Pancreas (tissue), 10 donors: Measurements from ENCODE around the gene SLC41A3. TPM values are rescaled to one million over a fixed set of nuclear protein-coding genes. Genes with fewer than 3 reads are reported as not detected.
"Not testable (repeated sequence)": the region's sequence is repeated elsewhere in the genome, so short reads cannot be mapped to it uniquely, and the experiment has no call there.

ENCODE experiments used
- ATAC-seq, 4 donors: fragments of 200-7000 bp; cut with Tn5 transposase; one replicate each; pipeline versions ENCODE4 v1.8.0 to v1.9.1; 2020; ENCODE audit warnings: mild to moderate bottlenecking in 4 of 4, moderate library complexity in 4 of 4
- DNase-seq, 6 donors: peaks; one replicate each; pipeline ENCODE4 v3.0.0-alpha.2; 2020
- FAIRE-seq: peaks from 2 replicates; lab custom pipeline; 2012; peaks lifted over from hg19 to GRCh38; lab: Jason Lieb, UNC
- H3K27ac ChIP-seq, 4 donors: fragments of 200-600 bp; sonication (generic); 1 replicate in 3 of 4; 2 replicates in 1 of 4; pipeline versions ENCODE4 v1.5.0 to v1.8.0; 2020
- H3K27me3 ChIP-seq, 4 donors: fragments of 200-600 bp; one replicate each; pipeline ENCODE4 v1.8.0; 2021
- H3K36me3 ChIP-seq, 3 donors: fragments of 200-600 bp; sonication (generic) in 1 of 3; one replicate each; pipeline versions ENCODE4 v1.5.0 to v1.8.0; 2020 to 2021
- H3K4me1 ChIP-seq, 3 donors: fragments of 200-600 bp; one replicate each; pipeline ENCODE4 v1.8.0; 2021
- H3K4me3 ChIP-seq, 4 donors: fragments of 200-600 bp; sonication (generic) in 2 of 4; one replicate each; pipeline versions ENCODE4 v1.5.0 to v1.8.0; 2020 to 2021
- H3K9me3 ChIP-seq, 4 donors: fragments of 200-600 bp; one replicate each; pipeline ENCODE4 v1.8.0; 2021
- WGBS, 2 donors: extraction: QIAGEN DNeasy Blood & Tissue Kit; methylation state at CpG; one replicate each; pipeline ENCODE4 v1.1.7; 2013; 5-methylcytosine and 5-hydroxymethylcytosine counted together
- intact Hi-C, 3 donors: fragments of 100-400 bp; cut with DNase I; formaldehyde crosslinking; loops; one replicate each; pipeline versions ENCODE4 v1.11.1 to v1.14.2; 2022
- polyA plus RNA-seq, 2 donors: library from polyadenylated mRNA; stranded (reverse); fragments of 200-250 nt; gene quantifications; one replicate each; pipeline ENCODE4 v1.2.3, GENCODE V29; 2013
- total RNA-seq, 6 donors: library from RNA; stranded (reverse); fragmentation: NEBNext Ultra II Directional in 4 of 6; extraction: Animal tissue kit (Norgen Biotek cat#: 25700) in 4 of 6; gene quantifications; one replicate each; pipeline versions ENCODE4 v1.2.1 to v1.2.4, GENCODE V29; 2021 to 2023
- TF ChIP-seq, protein P1 (sequence below), 4 donors: fragments of 200-600 bp; sonication (generic) in 3 of 4; IDR thresholded peaks; one replicate each; pipeline versions ENCODE4 v1.5.0 to v1.8.0; 2021; ENCODE audit warnings: antibody characterized with exemption in 4 of 4
- donor health status: healthy with polysubstance abuse.
- donor health status: DM: no; HTN: no; CAD: no; lungs with moderate emphysema.
- donor health status: DM: no; HTN: no; CAD: no.
- donor health status: control.
- donor health status: control.
- donor health status: Bipolar disorder and iron deficiency.
- donor health status: DM: yes; HTN: yes; CAD: no.
- donor health status: DM: no; HTN: no; CAD: no.
- donor health status: DM: no; HTN: no; CAD: no.
- donor health status: DM: yes; HTN: yes; CAD: no.

The SLC41A3 gene
- total and polyA plus RNA-seq, 8 donors, result 19.4 to 38.1 (median 31.1) TPM

DNA sequence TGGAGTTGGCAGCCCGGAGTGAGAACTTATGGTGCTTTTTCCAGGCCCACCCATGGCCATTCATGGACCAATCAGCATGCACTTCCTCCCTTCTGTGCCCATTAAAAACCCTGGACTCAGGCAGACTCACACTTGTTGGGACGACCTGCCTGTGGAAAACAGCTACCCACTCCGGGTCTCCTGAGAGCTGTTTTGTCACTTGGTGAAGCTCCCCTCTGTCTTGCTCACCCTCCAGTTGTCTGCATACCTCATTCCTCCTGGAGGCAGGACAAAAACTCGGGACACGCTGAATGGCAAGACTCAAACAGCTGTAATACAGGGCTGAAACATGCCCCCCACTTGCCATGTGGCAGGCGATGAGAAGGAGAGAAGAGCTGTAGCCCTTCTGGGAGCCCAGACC is 79.7 kb downstream of the SLC41A3 start:
- no peaks in the 10 kb centered on the region for H3K9me3 ChIP-seq
- DNase-seq, result no peak
- H3K4me3 ChIP-seq, result no peak overlapping the region
- H3K27me3 ChIP-seq, result no peaks in the 10 kb centered on the region
- TF ChIP-seq, protein P1, sequence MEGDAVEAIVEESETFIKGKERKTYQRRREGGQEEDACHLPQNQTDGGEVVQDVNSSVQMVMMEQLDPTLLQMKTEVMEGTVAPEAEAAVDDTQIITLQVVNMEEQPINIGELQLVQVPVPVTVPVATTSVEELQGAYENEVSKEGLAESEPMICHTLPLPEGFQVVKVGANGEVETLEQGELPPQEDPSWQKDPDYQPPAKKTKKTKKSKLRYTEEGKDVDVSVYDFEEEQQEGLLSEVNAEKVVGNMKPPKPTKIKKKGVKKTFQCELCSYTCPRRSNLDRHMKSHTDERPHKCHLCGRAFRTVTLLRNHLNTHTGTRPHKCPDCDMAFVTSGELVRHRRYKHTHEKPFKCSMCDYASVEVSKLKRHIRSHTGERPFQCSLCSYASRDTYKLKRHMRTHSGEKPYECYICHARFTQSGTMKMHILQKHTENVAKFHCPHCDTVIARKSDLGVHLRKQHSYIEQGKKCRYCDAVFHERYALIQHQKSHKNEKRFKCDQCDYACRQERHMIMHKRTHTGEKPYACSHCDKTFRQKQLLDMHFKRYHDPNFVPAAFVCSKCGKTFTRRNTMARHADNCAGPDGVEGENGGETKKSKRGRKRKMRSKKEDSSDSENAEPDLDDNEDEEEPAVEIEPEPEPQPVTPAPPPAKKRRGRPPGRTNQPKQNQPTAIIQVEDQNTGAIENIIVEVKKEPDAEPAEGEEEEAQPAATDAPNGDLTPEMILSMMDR (IDR thresholded peaks at IDR 0.05), result no peak
- no peak overlapping the region for H3K27ac ChIP-seq
- no peak for FAIRE-seq
- no peak for ATAC-seq
- 86 to 89% methylated on average over 6 of the region's 6 CpGs for WGBS, 2 donors
- no peaks in the 10 kb centered on the region for H3K36me3 ChIP-seq
- intact Hi-C loops, result no loop called here
- H3K4me1 ChIP-seq, result no peaks in the 10 kb centered on the region

DNA sequence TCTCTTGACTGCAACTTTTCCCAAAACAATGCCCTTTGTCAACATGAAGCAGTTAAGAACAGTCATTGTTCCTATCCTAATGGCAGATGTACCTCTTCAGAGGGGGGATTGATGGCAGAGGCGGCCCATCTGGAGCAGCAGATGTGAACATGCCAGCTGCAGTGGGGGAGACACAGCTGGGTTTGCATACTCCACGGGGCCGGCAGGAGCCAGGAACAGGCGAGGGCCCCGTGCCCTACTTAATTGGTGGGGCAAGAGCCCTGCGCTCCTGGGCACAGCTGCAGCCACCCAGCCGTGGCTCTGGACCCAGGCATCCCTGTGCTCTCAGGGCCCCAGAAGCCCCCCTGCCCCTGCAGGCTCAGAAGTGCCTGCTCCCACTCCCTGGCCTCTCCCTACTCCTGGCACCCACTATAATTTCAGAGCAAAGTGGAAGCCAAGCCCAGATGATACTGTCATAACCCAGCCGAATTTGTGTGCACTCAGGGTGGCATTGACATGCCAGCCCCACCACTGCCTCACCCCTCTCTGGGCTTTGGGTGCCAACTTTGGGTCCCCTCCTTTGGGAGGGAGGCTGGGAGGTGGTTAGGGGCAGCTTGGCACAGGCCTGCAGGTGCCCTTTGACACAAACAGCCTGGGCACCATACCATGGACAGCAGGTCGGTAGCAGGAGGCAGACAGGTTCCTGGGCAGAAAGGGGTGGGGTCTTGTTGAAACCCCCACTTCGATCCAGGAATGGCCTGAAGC is 80.3 kb downstream of the SLC41A3 start:
- H3K9me3 ChIP-seq, result no peaks in the 10 kb centered on the region
- FAIRE-seq, result no peak
- H3K27ac ChIP-seq, result no peak overlapping the region
- H3K36me3 ChIP-seq, result no peaks in the 10 kb centered on the region
- no peak overlapping the region for H3K4me3 ChIP-seq
- H3K27me3 ChIP-seq, result no peaks in the 10 kb centered on the region
- TF ChIP-seq, protein P1 (IDR thresholded peaks at IDR 0.05), result no peak
- no peaks in the 10 kb centered on the region for H3K4me1 ChIP-seq
- intact Hi-C loops, result no loop called here
- ATAC-seq, result no peak
- DNase-seq, result no peak
- 87 to 93% methylated on average over 10 of the region's 10 CpGs for WGBS, 2 donors

DNA sequence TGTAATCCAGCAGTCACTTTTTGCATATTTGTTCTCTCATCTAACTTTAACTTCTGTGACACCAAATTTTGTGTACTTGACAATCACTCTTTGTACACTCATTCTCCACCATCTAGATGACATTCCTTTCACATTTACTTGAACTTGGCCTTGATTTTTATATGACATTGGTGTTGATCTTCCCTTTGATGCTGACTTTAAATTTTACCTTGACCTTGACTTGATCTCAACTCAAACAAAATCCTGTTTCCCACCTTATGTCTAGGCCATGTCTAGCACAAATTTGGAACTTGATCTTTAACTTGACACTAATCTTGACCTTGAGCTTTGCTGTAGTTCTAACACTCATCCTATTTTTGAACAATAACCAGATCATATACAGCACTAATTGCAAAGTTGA is 81.7 kb downstream of the SLC41A3 start:
- FAIRE-seq, result no peak
- Histone ChIP-seq H3K4me3 (no peak overlapping the region), H3K27me3 (no peaks in the 10 kb centered on the region), H3K4me1 (no peaks in the 10 kb centered on the region), H3K27ac (no peak overlapping the region), H3K9me3 (no peaks in the 10 kb centered on the region), H3K36me3 (no peaks in the 10 kb centered on the region)
- intact Hi-C loops, result no loop called here
- no peak for DNase-seq
- no peak for ATAC-seq
- TF ChIP-seq, protein P1 (IDR thresholded peaks at IDR 0.05), result no peak

DNA sequence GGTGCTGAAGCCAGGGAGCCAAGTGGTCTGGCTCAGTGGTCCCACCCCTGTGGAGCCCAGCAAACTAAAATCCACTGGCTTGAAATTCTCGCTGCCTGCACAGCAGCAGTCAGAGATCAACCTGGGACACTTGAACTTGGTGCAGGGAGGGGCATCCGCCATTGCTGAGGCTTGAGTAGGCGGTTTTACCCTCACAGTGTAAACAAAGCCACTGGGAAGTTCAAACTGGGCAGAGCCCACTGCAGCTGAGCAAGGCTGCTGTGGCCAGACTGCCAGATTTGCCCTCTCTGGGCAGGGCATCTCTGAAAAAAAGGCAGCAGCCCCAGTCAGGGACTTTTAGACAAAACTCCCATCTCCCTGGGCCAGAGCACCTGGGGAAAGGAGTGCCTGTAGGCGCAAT is 87.2 kb downstream of the SLC41A3 start:
- FAIRE-seq, H3K4me1 ChIP-seq, H3K4me3 ChIP-seq, H3K36me3 ChIP-seq, intact Hi-C loops, H3K27me3 ChIP-seq, DNase-seq, ATAC-seq, H3K9me3 ChIP-seq, H3K27ac ChIP-seq: not testable (repeated sequence)
- 91 to 93% methylated on average over 4 of the region's 4 CpGs for WGBS, 2 donors

DNA sequence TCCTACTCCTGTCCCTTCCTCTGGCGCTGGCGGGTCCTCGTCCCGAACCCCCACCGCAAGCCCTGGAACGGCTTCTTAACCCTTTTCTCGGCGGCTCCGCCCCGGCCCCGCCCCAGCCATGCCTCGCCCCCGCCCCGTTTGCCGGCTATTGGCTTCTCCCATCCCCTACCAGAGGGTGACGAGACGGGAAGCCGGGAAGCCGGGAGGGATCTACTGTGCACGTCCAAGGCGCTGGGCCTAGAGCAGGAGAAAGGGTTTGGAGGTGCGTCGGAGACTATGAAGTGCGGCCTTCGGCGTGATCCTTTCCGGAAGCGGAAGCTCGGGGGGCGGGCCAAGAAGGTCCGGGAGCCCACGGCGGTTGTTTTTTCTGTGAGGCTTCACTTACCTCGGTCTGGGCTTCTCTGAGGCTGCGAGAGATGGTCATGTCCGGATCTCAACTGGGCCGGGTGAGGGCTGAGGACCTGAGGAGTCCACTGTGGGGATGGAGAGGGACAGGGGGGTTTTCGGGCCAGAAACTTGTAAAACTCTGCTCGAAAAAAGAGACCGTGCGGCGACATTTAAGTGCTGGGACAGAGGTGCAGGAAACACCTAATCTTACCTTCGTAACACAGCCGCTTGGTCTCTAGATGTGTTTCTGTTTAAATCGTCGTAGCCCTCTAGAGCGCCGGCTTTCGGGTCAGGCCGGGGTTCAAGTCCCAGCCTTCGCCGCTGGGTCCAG is 93.5 kb downstream of the SLC41A3 start:
- intact Hi-C loops, result no loop called here
- peak overlapping the region; percentile 10 to 56 (median 28) for H3K27ac ChIP-seq
- H3K36me3 ChIP-seq, result no peaks in the 10 kb centered on the region
- TF ChIP-seq, protein P1 (IDR thresholded peaks at IDR 0.05), result no peak
- H3K27me3 ChIP-seq, result no peaks in the 10 kb centered on the region
- 3 to 24% methylated on average over 51 to 52 of the region's 52 CpGs for WGBS, 2 donors
- peak overlapping the region; percentile 3 to 59 (median 25) for H3K4me3 ChIP-seq
- DNase-seq (peak; percentile 78 to 91 (median 87)), ATAC-seq (peak; percentile 89 to 99 (median 98)), FAIRE-seq (no peak)
- H3K4me1 ChIP-seq, result peaks cover 0 to 9% (median 0%) of the 10 kb centered on the region in 3 donors
- no peaks in the 10 kb centered on the region for H3K9me3 ChIP-seq

DNA sequence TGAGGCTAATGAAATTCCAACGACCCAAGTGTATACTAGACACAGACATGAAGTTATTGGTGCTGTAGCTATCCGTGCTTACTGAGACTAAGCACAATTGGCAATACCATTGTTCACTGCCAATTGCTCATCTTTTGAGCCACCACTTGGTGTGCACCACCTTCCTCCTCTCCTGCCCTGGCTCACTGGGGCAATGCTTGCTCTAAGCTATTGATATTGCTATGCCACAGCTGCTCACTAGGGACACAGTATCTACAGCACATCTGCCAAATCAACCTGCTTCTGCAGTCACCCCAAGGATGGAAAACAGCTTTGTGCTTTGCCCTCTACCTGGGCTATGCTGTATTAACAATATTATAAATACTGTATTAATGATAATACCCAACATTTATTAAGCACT is 99.0 kb downstream of the SLC41A3 start:
- WGBS, 2 donors, result 74 to 79% methylated on average over 2 of the region's 2 CpGs
- FAIRE-seq, H3K4me1 ChIP-seq, H3K9me3 ChIP-seq, DNase-seq, H3K27me3 ChIP-seq, H3K27ac ChIP-seq, ATAC-seq, H3K4me3 ChIP-seq, H3K36me3 ChIP-seq, intact Hi-C loops: not testable (repeated sequence)

DNA sequence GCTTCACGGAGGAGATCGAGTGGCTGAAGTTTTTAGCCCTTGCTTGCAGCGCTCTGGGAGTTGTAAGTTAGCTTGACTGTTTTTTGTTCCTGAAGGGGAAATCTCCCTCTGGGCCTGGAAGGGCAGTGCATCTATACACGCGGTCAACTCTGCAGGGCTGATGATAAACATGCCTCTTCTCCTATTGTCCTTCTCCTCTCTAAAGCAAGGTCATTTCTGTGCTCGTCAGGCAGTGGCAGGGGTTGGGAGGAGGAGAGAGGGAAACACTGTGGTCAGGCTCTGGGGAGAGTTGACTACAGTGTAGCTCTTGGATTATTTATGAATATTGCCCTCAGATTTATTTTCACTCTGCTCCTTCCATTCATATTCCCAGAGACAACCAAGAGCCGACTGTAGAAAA is 106.8 kb downstream of the SLC41A3 start:
- H3K36me3 ChIP-seq, H3K4me3 ChIP-seq, intact Hi-C loops, H3K4me1 ChIP-seq, ATAC-seq, FAIRE-seq, H3K27ac ChIP-seq, DNase-seq, H3K27me3 ChIP-seq, H3K9me3 ChIP-seq: not testable (repeated sequence)
- WGBS, 2 donors, result 51 to 66% methylated on average over 3 to 4 of the region's 7 CpGs

DNA sequence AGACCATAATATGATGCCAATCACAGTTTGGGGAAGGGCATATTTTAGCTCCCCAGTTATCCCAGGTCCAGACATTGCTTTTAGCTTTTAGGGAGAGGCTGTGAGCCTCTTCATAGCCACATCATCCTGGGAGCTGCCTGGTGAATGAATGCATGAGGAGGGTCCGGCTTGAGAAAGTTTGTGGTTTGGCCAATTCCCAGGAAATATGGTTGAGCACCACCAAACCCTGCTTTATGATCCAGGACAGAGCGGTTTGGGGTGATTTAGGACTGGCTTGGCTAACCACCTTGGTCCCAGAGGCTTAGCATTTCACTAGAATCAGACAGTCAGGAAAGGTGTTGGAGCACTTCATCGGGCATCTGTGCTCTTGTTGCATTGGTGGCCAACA is 107.9 kb downstream of the SLC41A3 start:
- H3K27ac ChIP-seq, H3K4me1 ChIP-seq, H3K27me3 ChIP-seq, H3K36me3 ChIP-seq, intact Hi-C loops, ATAC-seq, FAIRE-seq, H3K9me3 ChIP-seq, H3K4me3 ChIP-seq, DNase-seq: not testable (repeated sequence)
- WGBS, 2 donors, result 83 to 84% methylated on average over 2 to 3 of the region's 3 CpGs
